Measurements from ENCODE around the gene MACROH2A1.

DNA sequence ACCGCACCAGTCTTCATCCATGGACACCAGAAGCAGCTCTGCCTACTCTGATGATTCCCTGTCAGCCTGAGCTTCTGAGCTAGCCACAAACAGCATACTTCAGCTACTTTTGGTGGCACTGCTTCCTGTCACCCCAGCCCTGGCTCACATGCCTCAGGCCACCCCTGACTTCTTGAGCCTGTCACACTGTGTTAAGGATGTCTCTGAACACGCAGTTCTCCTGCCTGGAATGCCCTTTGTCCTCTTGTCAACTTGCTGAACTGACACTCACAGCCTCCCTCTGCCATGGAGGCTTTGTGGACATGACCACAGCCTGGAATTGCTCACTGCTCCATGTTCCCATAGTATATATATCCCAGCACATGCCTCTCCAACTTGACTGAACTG is 7.2 kb downstream of the MACROH2A1 start:
- no peak for TF ChIP-seq POLR2A (IDR thresholded peaks at IDR 0.05)
- TF ChIP-seq, protein P1, sequence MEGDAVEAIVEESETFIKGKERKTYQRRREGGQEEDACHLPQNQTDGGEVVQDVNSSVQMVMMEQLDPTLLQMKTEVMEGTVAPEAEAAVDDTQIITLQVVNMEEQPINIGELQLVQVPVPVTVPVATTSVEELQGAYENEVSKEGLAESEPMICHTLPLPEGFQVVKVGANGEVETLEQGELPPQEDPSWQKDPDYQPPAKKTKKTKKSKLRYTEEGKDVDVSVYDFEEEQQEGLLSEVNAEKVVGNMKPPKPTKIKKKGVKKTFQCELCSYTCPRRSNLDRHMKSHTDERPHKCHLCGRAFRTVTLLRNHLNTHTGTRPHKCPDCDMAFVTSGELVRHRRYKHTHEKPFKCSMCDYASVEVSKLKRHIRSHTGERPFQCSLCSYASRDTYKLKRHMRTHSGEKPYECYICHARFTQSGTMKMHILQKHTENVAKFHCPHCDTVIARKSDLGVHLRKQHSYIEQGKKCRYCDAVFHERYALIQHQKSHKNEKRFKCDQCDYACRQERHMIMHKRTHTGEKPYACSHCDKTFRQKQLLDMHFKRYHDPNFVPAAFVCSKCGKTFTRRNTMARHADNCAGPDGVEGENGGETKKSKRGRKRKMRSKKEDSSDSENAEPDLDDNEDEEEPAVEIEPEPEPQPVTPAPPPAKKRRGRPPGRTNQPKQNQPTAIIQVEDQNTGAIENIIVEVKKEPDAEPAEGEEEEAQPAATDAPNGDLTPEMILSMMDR (IDR thresholded peaks at IDR 0.05), result no peak
